ENCODE results near the gene PTX3.

DNA sequence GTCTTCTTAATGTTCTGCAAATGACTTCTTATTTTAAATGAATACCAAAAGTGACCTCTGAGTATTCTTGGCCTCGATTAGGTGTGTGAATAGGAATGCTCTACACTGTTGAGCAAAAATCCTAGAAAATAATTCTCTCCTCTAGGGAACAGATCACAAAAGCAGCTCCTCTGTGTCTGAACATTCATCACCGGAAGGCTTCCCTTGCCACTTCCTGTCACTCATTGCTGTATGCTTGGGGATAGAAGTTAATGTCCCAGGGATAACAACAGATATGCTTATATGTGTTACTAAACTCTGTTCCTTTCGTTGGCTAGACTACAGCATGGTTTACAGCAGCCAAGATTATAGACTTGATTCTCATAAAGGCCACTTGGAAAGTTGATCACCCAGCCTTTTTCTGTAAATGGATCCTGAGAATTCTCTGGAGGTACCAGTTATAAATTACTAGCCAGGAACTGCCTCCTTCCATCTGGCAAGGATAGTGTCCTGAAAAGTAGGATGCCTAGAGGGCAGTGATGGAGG, 16.0 kb upstream of the PTX3 start:
- TF ChIP-seq, protein P1, sequence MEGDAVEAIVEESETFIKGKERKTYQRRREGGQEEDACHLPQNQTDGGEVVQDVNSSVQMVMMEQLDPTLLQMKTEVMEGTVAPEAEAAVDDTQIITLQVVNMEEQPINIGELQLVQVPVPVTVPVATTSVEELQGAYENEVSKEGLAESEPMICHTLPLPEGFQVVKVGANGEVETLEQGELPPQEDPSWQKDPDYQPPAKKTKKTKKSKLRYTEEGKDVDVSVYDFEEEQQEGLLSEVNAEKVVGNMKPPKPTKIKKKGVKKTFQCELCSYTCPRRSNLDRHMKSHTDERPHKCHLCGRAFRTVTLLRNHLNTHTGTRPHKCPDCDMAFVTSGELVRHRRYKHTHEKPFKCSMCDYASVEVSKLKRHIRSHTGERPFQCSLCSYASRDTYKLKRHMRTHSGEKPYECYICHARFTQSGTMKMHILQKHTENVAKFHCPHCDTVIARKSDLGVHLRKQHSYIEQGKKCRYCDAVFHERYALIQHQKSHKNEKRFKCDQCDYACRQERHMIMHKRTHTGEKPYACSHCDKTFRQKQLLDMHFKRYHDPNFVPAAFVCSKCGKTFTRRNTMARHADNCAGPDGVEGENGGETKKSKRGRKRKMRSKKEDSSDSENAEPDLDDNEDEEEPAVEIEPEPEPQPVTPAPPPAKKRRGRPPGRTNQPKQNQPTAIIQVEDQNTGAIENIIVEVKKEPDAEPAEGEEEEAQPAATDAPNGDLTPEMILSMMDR (IDR thresholded peaks at IDR 0.05; ENCODE audit: low read length) = no peak
- no peak for TF ChIP-seq EZH2 (IDR thresholded peaks at IDR 0.05; ENCODE audit: borderline replicate concordance, low read length)

All from OCI-LY1 (cell line).